ENCODE results near the gene ILRUN.
"Not testable (repeated sequence)": the region's sequence is repeated elsewhere in the genome, so short reads cannot be mapped to it uniquely, and the experiment has no call there.

The ILRUN gene

GRCh38 chr6:34663371-34663770, 33.2 kb downstream of the ILRUN start:
- DNase-seq, result no peak

- no peak for DNase-seq
These were observed 35.2 kb downstream of the ILRUN start for GRCh38 chr6:34661357-34661756.

GRCh38 chr6:34658605-34659265, 37.8 kb downstream of the ILRUN start:
- DNase-seq, result no peak

GRCh38 chr6:34657979-34658480, 38.5 kb downstream of the ILRUN start:
- DNase-seq, result not testable (repeated sequence)

DNA sequence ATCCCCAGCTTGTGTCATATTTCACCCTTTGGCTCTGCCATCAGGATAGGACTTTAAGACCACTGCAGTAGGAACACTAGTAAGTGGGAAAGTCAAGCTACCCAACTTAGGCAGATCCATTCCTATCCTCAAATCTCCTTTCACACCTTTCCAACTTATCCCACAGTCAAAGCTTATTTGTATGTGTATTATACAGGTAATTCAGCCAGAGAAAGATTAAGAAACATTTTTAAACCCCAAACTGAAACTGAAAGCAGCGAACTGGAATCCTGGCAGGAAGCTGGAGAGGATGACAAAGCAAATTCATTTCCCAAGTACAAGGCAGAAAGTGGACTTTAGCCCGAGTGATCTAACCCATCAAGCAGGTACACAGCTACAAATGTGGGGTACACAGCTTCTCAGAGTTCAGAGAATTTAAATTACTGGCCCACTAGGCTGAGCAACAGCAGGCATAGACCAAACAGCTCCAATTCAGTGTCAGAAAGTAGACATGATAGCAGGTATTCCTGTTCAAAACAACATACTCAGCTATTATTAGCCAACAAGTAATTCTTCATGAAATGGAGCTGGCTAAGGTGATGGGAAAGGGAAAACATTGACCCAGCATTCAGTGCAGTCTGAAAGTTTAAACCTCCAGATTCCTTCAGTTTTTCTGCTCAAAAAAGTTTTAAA, 39.1 kb downstream of the ILRUN start:
- peak; percentile 2 for DNase-seq

- no peak for DNase-seq
These were observed 39.6 kb downstream of the ILRUN start for GRCh38 chr6:34657037-34657306.

- DNase-seq, result peak; percentile 9
These were observed 40.1 kb downstream of the ILRUN start for GRCh38 chr6:34656378-34657036.

GRCh38 chr6:34655876-34656377, 40.6 kb downstream of the ILRUN start:
- not testable (repeated sequence) for DNase-seq

GRCh38 chr6:34654061-34654710, 42.4 kb downstream of the ILRUN start:
- DNase-seq, result no peak

GRCh38 chr6:34652263-34652662, 44.3 kb downstream of the ILRUN start:
- DNase-seq, result no peak

DNA sequence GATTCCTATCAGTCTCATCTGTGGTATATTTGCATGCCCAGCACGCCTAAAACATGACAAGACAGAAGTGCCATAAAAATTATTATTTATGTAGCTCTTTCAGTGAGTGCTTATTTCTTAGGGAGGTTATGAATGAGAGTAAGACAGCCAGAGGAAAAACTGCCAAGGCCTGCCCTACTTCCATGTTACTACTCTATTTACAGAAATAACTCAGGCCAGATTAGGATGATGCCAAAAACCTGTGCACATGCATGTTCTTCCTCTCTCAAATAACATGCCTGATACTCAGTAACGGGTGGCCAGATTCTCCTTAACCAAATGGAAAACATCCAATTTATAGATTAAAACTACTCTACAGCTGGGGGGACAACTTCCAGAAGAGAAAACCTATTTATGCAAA, 45.7 kb downstream of the ILRUN start:
- DNase-seq, result no peak

DNA sequence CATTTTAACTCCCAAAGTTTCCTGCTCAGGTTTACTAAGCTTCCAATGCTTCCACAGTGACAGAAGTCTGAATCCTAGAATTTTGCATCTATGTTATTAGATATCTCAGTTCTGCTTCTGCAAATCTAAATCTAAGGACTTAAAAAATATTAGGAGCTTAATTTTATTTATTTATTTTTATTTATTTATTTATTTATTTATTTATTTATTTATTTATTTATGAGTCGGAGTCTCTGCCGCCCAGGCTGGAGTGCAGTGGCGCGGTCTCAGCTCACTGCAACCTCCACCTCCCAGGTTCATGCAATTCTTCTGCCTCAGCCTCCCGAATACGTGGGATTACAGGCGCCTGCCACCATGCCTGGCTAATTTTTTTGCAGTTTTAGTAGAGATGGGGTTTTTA, 46.3 kb downstream of the ILRUN start:
- not testable (repeated sequence) for DNase-seq

- DNase-seq, result no peak
These were observed 47.8 kb downstream of the ILRUN start for GRCh38 chr6:34648806-34649205.
